Measurements from ENCODE around the gene RHBDL1.
A peak's percentile ranks its signal among the peaks of the same experiment; 100 is the strongest.

RHBDL1 gene

DNA sequence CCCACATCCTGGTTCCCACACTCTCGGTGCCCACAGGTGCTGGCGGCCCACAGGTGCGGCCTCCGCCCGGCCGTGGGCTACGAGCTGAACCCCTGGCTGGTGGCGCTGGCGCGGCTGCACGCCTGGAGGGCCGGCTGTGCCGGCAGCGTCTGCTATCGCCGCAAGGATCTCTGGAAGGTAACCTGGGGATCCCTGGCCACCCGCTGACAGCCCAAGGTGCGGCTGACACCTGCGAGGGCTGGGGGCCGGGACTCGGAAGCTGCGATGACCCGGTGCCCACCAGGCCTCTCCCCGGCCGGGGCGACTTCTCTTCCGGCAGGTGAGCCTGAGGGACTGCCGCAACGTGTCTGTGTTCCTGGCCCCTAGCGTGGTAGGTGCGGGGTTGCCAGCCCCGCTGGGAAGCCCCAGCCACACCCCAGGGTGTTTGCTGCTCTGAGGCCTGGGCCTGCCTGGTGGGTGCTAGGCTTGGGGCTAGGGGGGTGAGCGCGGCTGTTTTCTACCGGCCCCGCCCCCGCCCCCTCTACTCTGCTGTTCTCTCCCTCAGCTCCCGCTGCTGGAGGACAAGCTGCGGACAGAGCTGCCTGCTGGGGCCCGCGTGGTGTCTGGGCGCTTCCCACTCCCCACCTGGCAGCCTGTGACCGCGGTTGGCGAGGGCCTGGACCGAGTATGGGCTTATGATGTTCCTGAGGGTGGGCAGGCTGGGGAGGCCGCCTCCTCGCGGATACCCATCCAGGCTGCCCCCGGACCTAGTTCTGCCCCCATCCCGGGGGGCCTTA, 46.5 kb downstream of the RHBDL1 start:
- TF ChIP-seq, protein P1, sequence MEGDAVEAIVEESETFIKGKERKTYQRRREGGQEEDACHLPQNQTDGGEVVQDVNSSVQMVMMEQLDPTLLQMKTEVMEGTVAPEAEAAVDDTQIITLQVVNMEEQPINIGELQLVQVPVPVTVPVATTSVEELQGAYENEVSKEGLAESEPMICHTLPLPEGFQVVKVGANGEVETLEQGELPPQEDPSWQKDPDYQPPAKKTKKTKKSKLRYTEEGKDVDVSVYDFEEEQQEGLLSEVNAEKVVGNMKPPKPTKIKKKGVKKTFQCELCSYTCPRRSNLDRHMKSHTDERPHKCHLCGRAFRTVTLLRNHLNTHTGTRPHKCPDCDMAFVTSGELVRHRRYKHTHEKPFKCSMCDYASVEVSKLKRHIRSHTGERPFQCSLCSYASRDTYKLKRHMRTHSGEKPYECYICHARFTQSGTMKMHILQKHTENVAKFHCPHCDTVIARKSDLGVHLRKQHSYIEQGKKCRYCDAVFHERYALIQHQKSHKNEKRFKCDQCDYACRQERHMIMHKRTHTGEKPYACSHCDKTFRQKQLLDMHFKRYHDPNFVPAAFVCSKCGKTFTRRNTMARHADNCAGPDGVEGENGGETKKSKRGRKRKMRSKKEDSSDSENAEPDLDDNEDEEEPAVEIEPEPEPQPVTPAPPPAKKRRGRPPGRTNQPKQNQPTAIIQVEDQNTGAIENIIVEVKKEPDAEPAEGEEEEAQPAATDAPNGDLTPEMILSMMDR (IDR thresholded peaks at IDR 0.05): no peak
- no peak for TF ChIP-seq ZFX (IDR thresholded peaks at IDR 0.05; ENCODE audit: borderline replicate concordance)
- peak overlapping the region; percentile 99 for H3K27ac ChIP-seq

DNA sequence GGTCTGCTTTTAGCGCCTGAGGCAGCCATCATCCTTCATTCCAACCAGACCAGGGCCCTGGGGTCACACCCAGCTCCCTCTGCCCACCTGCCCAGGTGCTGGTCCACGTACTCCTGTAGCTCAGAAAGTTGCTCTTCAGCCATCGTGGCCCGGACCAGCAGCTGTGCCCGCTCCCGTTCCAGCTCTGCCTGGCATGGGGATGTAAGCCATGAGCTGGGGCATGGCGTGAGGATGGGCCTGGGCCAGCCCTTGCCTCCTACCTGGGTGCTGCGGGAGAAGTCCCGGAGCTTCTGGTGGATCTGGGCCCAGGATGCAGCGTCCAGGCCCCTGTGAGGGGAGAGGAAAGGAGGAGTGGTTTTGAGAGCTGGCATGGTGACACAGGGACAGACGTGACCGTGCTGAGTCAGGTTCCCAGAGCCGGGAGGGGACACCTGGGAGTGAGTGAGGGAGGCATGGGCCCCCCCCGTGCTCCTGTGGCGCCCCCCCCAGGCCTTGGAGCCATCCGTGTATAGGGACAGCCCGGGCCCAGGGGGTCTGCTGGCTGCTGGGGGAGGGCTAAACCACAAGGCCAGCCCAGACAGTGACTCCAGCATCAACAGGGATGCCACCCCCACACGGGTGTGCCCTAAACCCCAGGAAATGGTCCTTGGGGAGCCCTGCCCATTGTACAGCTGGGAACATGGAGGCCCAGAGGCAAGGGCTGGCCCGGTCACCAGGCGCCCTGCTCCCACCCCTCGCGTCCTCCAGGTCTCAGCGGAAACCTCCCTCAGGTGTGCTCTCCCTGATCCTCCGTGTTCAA, 47.6 kb downstream of the RHBDL1 start:
- peak overlapping the region; percentile 99; the same call in 1 of the 2 replicates for H3K27ac ChIP-seq
- no peak for TF ChIP-seq ZFX (IDR thresholded peaks at IDR 0.05; ENCODE audit: borderline replicate concordance)
- TF ChIP-seq, protein P1 (IDR thresholded peaks at IDR 0.05): no peak

DNA sequence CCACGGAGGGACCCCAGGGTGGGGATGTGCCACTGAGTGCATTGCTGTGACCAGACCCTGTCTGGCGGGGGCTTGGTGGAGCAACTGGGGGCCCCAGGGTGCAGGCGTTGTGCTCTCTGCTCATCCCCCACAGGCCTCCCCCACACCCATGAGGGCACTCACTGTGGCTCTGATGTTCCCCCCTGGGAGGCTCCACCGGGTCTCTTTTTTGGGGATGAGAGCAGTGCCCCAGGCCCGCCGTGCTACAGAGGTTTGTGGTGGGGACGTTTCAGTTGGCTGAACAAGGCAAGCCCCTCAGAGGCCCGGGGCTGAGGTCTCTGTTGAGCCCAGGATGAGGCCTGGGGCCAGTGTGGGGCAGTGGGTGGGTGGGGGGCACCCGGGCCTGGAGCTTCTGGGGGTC, 48.2 kb downstream of the RHBDL1 start:
- peak overlapping the region; percentile 99 for H3K27ac ChIP-seq
- TF ChIP-seq, protein P1 (IDR thresholded peaks at IDR 0.05): no peak
- no peak for TF ChIP-seq ZFX (IDR thresholded peaks at IDR 0.05; ENCODE audit: borderline replicate concordance)

DNA sequence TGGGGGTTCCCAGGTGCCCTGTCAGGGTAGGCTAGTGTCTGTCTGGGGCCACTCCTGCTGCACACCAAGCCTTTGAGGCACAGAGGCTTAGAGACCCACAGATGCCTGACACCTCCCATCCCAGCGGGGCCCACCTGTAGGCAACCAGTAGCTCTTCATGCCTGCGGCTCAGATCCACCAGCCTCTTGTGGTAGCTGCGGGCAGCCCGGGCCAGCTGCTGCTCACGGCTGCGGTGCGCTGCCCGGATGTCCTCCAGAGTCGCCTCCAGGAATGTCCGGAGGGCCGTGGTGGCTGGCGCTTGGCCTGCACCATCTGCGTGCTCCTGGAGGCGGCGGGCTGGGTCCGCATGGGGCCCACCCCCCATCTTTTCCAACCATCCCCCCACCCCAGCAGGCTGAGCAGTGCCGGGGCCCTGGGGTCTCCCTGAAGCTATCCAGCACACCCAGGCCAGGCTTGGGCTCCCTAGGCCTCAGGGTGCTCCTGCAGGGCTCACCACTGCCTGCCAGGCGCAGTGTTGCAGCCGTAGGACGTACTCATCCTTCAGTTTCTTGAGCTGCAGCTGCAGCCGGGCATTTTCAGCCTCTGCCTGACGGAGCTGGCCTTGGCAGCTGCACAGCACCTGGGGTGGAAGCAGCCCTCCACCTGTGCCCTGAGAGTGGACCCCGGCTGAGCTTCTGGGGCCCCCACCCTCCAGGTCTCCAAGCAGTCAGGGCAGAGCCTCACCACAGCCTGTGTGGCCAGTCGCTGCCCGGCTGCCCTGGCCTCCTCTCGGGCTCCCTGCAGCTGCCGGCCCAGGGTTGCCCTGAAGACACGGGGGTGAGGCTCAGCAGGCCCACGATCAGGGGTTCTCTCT, 48.9 kb downstream of the RHBDL1 start:
- peak overlapping the region; percentile 99 for H3K27ac ChIP-seq
- TF ChIP-seq ZFX (IDR thresholded peaks at IDR 0.05; ENCODE audit: borderline replicate concordance): no peak
- TF ChIP-seq, protein P1 (IDR thresholded peaks at IDR 0.05): no peak

DNA sequence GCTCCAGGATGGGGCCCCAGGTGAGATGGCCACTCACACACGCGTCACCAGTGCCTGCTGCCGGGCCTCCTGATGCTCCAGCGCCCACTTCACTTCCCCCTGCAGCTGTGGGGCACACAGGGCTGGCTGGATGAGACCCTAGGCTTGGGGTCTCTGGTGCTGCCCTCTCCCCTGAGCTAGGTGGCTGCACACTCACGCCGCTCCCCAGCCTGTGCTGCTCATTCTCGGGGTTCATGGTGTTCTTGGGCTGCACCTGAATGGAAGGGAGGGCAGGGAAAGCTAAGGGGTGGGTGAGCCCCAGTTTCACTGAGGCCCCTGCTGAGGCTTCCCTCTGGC, 49.5 kb downstream of the RHBDL1 start:
- H3K27ac ChIP-seq: peak overlapping the region; percentile 99
- TF ChIP-seq, protein P1 (IDR thresholded peaks at IDR 0.05): no peak
- no peak for TF ChIP-seq ZFX (IDR thresholded peaks at IDR 0.05; ENCODE audit: borderline replicate concordance)

DNA sequence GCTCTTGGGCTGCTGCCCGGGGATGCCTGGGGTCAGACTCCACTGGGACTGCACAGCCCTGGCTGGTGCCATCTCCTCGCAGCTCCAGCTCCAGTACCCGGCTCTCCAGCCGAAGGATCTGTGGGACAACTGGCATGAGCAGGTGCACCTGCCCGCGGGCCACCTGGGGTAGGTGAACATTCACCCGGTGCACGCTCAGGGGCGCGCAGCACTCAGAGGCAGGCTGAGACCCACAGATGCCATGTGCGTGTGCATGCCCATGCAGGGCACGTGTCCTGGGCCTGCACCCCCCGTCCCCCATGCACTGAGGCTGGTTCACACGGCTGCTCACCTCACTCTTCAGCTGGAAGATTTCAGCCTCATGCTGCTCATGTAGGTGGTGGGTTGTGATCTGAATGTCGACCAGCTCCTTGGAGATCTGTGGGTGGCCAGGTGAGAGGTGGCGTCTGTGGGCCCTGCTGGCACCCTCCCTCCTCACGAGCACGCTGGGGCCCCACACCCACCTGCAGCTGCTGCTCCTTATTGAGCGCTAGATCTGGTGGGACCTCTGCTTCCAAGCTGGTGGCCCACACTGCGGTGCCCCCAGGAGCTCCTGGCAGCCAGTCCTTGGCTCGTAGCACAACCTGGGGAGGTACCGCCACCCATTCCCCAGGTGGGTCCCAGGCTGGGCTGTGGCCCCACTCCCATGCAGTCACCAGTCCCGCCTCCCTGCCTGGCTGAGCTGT, 50.2 kb downstream of the RHBDL1 start:
- TF ChIP-seq ZFX (IDR thresholded peaks at IDR 0.05; ENCODE audit: borderline replicate concordance): no peak
- TF ChIP-seq, protein P1 (IDR thresholded peaks at IDR 0.05): no peak

More for the DNA sequence above, 50.2 kb downstream of the RHBDL1 start:
- H3K27ac ChIP-seq: peak overlapping the region; percentile 99

Measured in 22Rv1 (cell line).